Upper lobe of left lung (tissue), 6 donors: Measurements from ENCODE around the gene XPC. TPM values are rescaled to one million over a fixed set of nuclear protein-coding genes. Genes with fewer than 3 reads are reported as not detected.

ENCODE experiments used
- ATAC-seq, 2 donors: fragments of 200-7000 bp; cut with Tn5 transposase; one replicate each; pipeline ENCODE4 v1.9.1; 2022; ENCODE audit warnings: mild to moderate bottlenecking in 2 of 2, moderate library complexity in 2 of 2; ENCODE audit not compliant: low FRiP score in 2 of 2
- DNase-seq, 2 donors: peaks; one replicate each; pipeline ENCODE4 v3.0.0-alpha.2; 2019 to 2020
- H3K27ac ChIP-seq, 4 donors: fragments of 200-600 bp; sonication (generic); one replicate each; pipeline ENCODE4 v1.5.1; 2016 to 2019
- H3K27me3 ChIP-seq, 4 donors: fragments of 200-600 bp; sonication (generic); one replicate each; pipeline ENCODE4 v1.5.1; 2017 to 2019
- H3K36me3 ChIP-seq, 4 donors: fragments of 200-600 bp; sonication (generic); one replicate each; pipeline ENCODE4 v1.5.1; 2016 to 2019
- H3K4me1 ChIP-seq, 4 donors: fragments of 200-600 bp; sonication (generic); one replicate each; pipeline ENCODE4 v1.5.1; 2018 to 2019
- H3K4me3 ChIP-seq, 4 donors: fragments of 200-600 bp; sonication (generic); one replicate each; pipeline ENCODE4 v1.5.1; 2017 to 2019; ENCODE audit warnings: mild to moderate bottlenecking in 2 of 4, moderate library complexity in 1 of 4
- H3K9me3 ChIP-seq, 4 donors: fragments of 200-600 bp; sonication (generic); one replicate each; pipeline ENCODE4 v1.5.1; 2018 to 2019
- EP300 ChIP-seq, 4 donors: sonication (generic); formaldehyde crosslinking; IDR thresholded peaks; one replicate each; pipeline ENCODE4 v1.5.1; 2017; ENCODE audit warnings: antibody characterized with exemption in 4 of 4, control low read depth in 2 of 4
- POLR2A ChIP-seq, 4 donors: fragments of 450-650 bp; IDR thresholded peaks; one replicate each; pipeline ENCODE4 v1.5.1; 2016 to 2017; ENCODE audit warnings: antibody characterized with exemption in 4 of 4, mild to moderate bottlenecking in 2 of 4
- POLR2AphosphoS5 ChIP-seq, 2 donors: sonication (generic); formaldehyde crosslinking; IDR thresholded peaks; one replicate each; pipeline ENCODE4 v1.5.1; 2017; ENCODE audit warnings: antibody characterized with exemption in 2 of 2
- WGBS, 2 donors: methylation state at CpG; one replicate each; pipeline ENCODE4 v1.1.5; 2017 to 2018; 5-methylcytosine and 5-hydroxymethylcytosine counted together
- total RNA-seq, 6 donors: library from RNA; depleted of rRNA in 4 of 6; stranded (reverse); fragments of >200 nt in 4 of 6; gene quantifications; one replicate each; pipeline versions ENCODE4 v1.1.0 to v1.2.1, GENCODE V29; 2016 to 2021
- TF ChIP-seq, protein P1 (sequence below), 6 experiments: fragments of 450-650 bp in 4 of 6; fragments of 200-600 bp in 2 of 6; sonication (generic) in 2 of 6; IDR thresholded peaks; one replicate each; pipeline ENCODE4 v1.5.1; 2016 to 2019; ENCODE audit warnings: antibody characterized with exemption in 6 of 6
- donor health status: DM: no; HTN: no; CAD: no; lungs with moderate emphysema.
- donor health status: DM: no; HTN: yes; CAD: no; lungs with severe emphysema.

The XPC gene
- total RNA-seq, 6 donors from 2014 or later = 33.8 to 87.0 (median 46.6) TPM

- TF ChIP-seq, protein P1, sequence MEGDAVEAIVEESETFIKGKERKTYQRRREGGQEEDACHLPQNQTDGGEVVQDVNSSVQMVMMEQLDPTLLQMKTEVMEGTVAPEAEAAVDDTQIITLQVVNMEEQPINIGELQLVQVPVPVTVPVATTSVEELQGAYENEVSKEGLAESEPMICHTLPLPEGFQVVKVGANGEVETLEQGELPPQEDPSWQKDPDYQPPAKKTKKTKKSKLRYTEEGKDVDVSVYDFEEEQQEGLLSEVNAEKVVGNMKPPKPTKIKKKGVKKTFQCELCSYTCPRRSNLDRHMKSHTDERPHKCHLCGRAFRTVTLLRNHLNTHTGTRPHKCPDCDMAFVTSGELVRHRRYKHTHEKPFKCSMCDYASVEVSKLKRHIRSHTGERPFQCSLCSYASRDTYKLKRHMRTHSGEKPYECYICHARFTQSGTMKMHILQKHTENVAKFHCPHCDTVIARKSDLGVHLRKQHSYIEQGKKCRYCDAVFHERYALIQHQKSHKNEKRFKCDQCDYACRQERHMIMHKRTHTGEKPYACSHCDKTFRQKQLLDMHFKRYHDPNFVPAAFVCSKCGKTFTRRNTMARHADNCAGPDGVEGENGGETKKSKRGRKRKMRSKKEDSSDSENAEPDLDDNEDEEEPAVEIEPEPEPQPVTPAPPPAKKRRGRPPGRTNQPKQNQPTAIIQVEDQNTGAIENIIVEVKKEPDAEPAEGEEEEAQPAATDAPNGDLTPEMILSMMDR (IDR thresholded peaks at IDR 0.05) = no peak
- TF ChIP-seq POLR2A (IDR thresholded peaks at IDR 0.05) (no peak), EP300 (IDR thresholded peaks at IDR 0.05) (no peak), POLR2AphosphoS5 (IDR thresholded peaks at IDR 0.05) (no peak)
- 80 to 91% methylated on average over 4 to 6 of the region's 6 CpGs for WGBS, 2 donors
- Histone ChIP-seq H3K27me3 (no peaks in the 10 kb centered on the region), H3K4me3 (no peak overlapping the region), H3K4me1 (no peaks in the 10 kb centered on the region), H3K9me3 (no peaks in the 10 kb centered on the region), H3K27ac (no peak overlapping the region), H3K36me3 (peaks cover 57 to 100% (median 94%) of the 10 kb centered on the region in 4 donors)
- ATAC-seq = no peak
- DNase-seq = no peak
Measured at GRCh38 chr3:14134291-14134690, 44.1 kb downstream of the XPC start.

GRCh38 chr3:14133876-14134275 is 44.5 kb downstream of the XPC start:
- Histone ChIP-seq H3K4me1 (no peaks in the 10 kb centered on the region), H3K4me3 (no peak overlapping the region), H3K27ac (no peak overlapping the region), H3K36me3 (peaks cover 57 to 97% (median 90%) of the 10 kb centered on the region in 4 donors), H3K9me3 (no peaks in the 10 kb centered on the region), H3K27me3 (no peaks in the 10 kb centered on the region)
- WGBS, 2 donors = 94 to 100% methylated on average over 4 to 5 of the region's 5 CpGs
- TF ChIP-seq POLR2AphosphoS5 (IDR thresholded peaks at IDR 0.05) (no peak), POLR2A (IDR thresholded peaks at IDR 0.05) (no peak), EP300 (IDR thresholded peaks at IDR 0.05) (no peak)
- TF ChIP-seq, protein P1 (IDR thresholded peaks at IDR 0.05) = no peak
- ATAC-seq = no peak
- no peak for DNase-seq

GRCh38 chr3:14133188-14133800 is 45.1 kb downstream of the XPC start:
- no peak for DNase-seq
- H3K27ac ChIP-seq = peak overlapping the region in 1 of 4 donors; percentile 2
- no peaks in the 10 kb centered on the region for H3K9me3 ChIP-seq
- ATAC-seq = no peak
- TF ChIP-seq, protein P1 (IDR thresholded peaks at IDR 0.05) = no peak
- TF ChIP-seq POLR2AphosphoS5 (IDR thresholded peaks at IDR 0.05) (no peak), EP300 (IDR thresholded peaks at IDR 0.05) (no peak), POLR2A (IDR thresholded peaks at IDR 0.05) (no peak)
- no peaks in the 10 kb centered on the region for H3K27me3 ChIP-seq
- no peak overlapping the region for H3K4me3 ChIP-seq
- 81 to 96% methylated on average over 8 to 10 of the region's 10 CpGs for WGBS, 2 donors
- H3K4me1 ChIP-seq = no peaks in the 10 kb centered on the region
- peaks cover 56 to 97% (median 85%) of the 10 kb centered on the region in 4 donors for H3K36me3 ChIP-seq

DNA sequence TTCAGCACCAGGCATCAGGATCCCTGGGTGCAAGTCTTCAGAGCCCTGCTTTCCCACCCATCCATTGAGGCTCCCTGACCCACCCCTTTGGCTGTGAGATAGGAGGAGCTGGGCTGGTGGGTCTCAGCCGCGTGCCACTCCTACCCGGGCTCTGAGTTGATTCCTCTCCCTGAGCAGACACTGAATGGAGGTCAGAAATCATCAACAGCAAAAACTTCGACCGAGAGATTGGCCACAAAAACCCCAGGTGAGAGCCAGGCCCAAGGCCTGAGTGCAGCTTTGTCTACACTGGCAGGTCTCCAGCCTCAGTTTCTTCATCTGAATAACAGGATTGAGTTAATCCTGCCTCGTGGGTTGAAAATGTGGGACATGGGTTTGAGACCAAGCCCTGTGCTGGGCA is 45.7 kb downstream of the XPC start:
- Histone ChIP-seq H3K27ac (no peak overlapping the region), H3K4me3 (no peak overlapping the region), H3K4me1 (peaks cover under 1 to 5% (median 2%) of the 10 kb centered on the region in 4 donors), H3K36me3 (peaks cover 54 to 97% (median 83%) of the 10 kb centered on the region in 4 donors), H3K27me3 (no peaks in the 10 kb centered on the region), H3K9me3 (no peaks in the 10 kb centered on the region)
- no peak for ATAC-seq
- TF ChIP-seq, protein P1 (IDR thresholded peaks at IDR 0.05) = no peak
- TF ChIP-seq EP300 (IDR thresholded peaks at IDR 0.05) (no peak), POLR2AphosphoS5 (IDR thresholded peaks at IDR 0.05) (no peak), POLR2A (IDR thresholded peaks at IDR 0.05) (no peak)
- 96 to 100% methylated on average over 2 to 6 of the region's 6 CpGs for WGBS, 2 donors
- no peak for DNase-seq

- WGBS, 2 donors = 98% methylated on average over 8 of the region's 8 CpGs; no CpG with 5 or more reads in 1 of the 2 donors
- H3K4me1 ChIP-seq = peaks cover 6 to 11% (median 8%) of the 10 kb centered on the region in 4 donors
- no peak for ATAC-seq
- no peak overlapping the region for H3K27ac ChIP-seq
- DNase-seq = no peak
- H3K9me3 ChIP-seq = no peaks in the 10 kb centered on the region
- no peak overlapping the region for H3K4me3 ChIP-seq
- peaks cover 54 to 92% (median 78%) of the 10 kb centered on the region in 4 donors for H3K36me3 ChIP-seq
- TF ChIP-seq EP300 (IDR thresholded peaks at IDR 0.05) (no peak), POLR2A (IDR thresholded peaks at IDR 0.05) (no peak), POLR2AphosphoS5 (IDR thresholded peaks at IDR 0.05) (no peak)
- TF ChIP-seq, protein P1 (IDR thresholded peaks at IDR 0.05) = no peak
- H3K27me3 ChIP-seq = no peaks in the 10 kb centered on the region
Measured at GRCh38 chr3:14132120-14132519, 46.3 kb downstream of the XPC start.
